DOHH2 (cell line): ENCODE data around the gene SCIN.

Source experiments
- H3F3A ChIP-seq: fragments of 200-600 bp; sonication (generic), shearing (Covaris generic); 2 replicates; pipeline ENCODE4 v1.6.0; 2016; ENCODE audit warnings: antibody characterized with exemption, mild to moderate bottlenecking; ENCODE audit not compliant: control insufficient read depth, insufficient read depth
- H3K27ac ChIP-seq: fragments of 200-600 bp; sonication (generic); 2 replicates; pipeline ENCODE4 v1.5.1; 2014; ENCODE audit warnings: low read depth, mild to moderate bottlenecking, low read length, moderate library complexity
- H3K27me3 ChIP-seq: fragments of 200-600 bp; sonication (generic); 2 replicates; pipeline ENCODE4 v1.6.1; 2014; ENCODE audit warnings: mild to moderate bottlenecking, low read length, mixed read lengths; ENCODE audit not compliant: control insufficient read depth
- H3K36me3 ChIP-seq: fragments of 200-600 bp; sonication (generic); 2 replicates; pipeline ENCODE4 v1.6.1; 2014; ENCODE audit warnings: mild to moderate bottlenecking, low read length, moderate library complexity, mixed read lengths; ENCODE audit not compliant: control insufficient read depth
- H3K4me1 ChIP-seq: fragments of 200-600 bp; sonication (generic); 2 replicates; pipeline ENCODE4 v1.6.1; 2014; ENCODE audit warnings: mild to moderate bottlenecking, low read length, mixed read lengths; ENCODE audit not compliant: control insufficient read depth
- H3K4me2 ChIP-seq: fragments of 200-600 bp; sonication (generic); 2 replicates; pipeline ENCODE4 v1.6.0; 2014; ENCODE audit warnings: mild to moderate bottlenecking, low read length, moderate library complexity
- H3K4me3 ChIP-seq: fragments of 200-600 bp; sonication (generic); 2 replicates; pipeline ENCODE4 v1.5.1; 2014; ENCODE audit warnings: mild to moderate bottlenecking, low read length, mixed read lengths
- H3K79me2 ChIP-seq: fragments of 200-600 bp; sonication (generic); 2 replicates; pipeline ENCODE4 v1.6.1; 2014; ENCODE audit warnings: mild to moderate bottlenecking, low read length, mixed read lengths; ENCODE audit not compliant: control insufficient read depth
- H3K9me2 ChIP-seq: fragments of 200-600 bp; sonication (generic); replicated peaks from 2 replicates; pipeline ENCODE4 v1.6.1; 2014; ENCODE audit warnings: mild to moderate bottlenecking, low read length, mixed read lengths; ENCODE audit not compliant: control insufficient read depth
- H3K9me3 ChIP-seq: fragments of 200-600 bp; sonication (generic); 2 replicates; pipeline ENCODE4 v1.6.1; 2014; ENCODE audit warnings: antibody characterized with exemption, low read length, mixed read lengths; ENCODE audit not compliant: control insufficient read depth, insufficient read depth
- H4K20me1 ChIP-seq: fragments of 200-600 bp; sonication (generic); 2 replicates; pipeline ENCODE4 v1.6.0; 2014; ENCODE audit warnings: low read depth, mild to moderate bottlenecking, antibody characterized with exemption, low read length, moderate library complexity; ENCODE audit not compliant: control insufficient read depth, insufficient read depth
- EZH2phosphoT487 ChIP-seq: fragments of 200-600 bp; sonication (generic); IDR thresholded peaks from 2 replicates; pipeline ENCODE4 v1.6.1; 2017; ENCODE audit warnings: borderline replicate concordance, mild to moderate bottlenecking, antibody characterized with exemption, low read length, moderate library complexity, mixed read lengths
- TF ChIP-seq, protein P1 (sequence below): fragments of 200-600 bp; sonication (generic); IDR thresholded peaks from one replicate; pipeline ENCODE4 v1.5.1; 2014; ENCODE audit warnings: antibody characterized with exemption, mild to moderate bottlenecking, low read depth, low read length; ENCODE audit not compliant: poor library complexity, severe bottlenecking

The SCIN gene

DNA sequence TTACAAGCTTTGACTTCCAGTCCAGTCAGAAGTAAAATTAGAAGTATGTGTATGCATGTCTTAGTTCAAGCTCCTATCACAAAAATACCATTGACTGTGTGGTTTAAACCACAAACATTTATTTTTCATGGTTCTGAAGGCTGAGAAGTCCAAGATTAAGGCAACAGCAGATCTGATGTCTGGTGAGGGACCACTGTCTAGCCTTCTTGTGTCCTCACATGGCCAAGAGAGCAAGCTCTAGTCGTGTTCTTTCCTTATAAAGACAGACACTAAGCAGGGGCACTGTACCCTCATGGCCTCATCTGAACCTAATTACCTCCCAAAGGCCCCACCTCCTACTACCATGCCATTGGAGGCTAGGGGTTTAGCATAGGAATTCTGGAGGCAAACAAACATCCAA, 75.6 kb downstream of the SCIN start:
- Histone ChIP-seq H3F3A (no peaks in the 10 kb centered on the region), H3K4me3 (no peak overlapping the region), H3K9me3 (no peaks in the 10 kb centered on the region), H3K36me3 (no peaks in the 10 kb centered on the region), H3K9me2 (no peaks in the 10 kb centered on the region), H3K4me2 (no peak overlapping the region), H4K20me1 (no peaks in the 10 kb centered on the region), H3K79me2 (no peaks in the 10 kb centered on the region), H3K4me1 (no peaks in the 10 kb centered on the region), H3K27me3 (no peaks in the 10 kb centered on the region), H3K27ac (no peak overlapping the region)
- no peak for TF ChIP-seq EZH2phosphoT487

DNA sequence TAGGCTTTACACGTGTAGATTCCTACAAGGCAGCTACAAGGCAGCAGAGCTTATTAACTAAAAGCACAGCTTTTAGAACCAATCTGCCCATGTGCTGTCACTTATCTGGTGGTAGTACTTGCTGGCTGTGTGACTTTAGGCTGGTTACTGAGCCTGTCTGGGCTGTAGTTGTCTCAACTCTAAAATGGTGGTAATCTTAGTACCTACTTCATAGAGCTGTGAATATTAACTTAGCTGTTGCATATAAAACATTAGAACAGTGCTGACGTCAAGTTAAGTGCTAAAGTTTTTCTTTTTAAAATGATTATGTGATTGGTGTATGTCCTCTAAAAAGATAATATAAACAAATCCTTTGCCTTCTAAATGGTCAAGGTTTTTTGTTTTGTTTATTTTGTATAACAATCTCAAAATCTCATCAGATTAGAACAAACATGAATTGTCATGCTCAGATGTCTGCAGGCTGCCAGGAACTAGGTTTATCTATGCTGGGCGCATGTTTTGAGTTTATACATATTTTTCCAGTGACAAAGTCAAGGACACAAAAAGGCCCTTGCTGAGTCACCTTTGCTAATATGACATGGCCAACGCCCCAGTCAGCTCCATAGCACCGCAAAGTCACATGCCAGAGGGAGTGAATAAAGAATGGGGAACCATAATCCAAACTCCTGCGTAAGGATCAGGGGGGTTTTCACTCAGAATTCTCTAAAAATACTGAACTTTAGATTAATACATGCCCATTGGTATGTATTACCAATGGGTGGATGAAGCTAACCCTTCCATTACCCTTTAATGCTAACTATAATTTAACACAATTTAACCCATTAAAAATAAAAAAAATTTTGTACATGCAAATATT, 77.1 kb downstream of the SCIN start:
- H3F3A ChIP-seq, result no peaks in the 10 kb centered on the region
- no peaks in the 10 kb centered on the region for H3K4me1 ChIP-seq
- no peaks in the 10 kb centered on the region for H3K36me3 ChIP-seq
- H3K27me3 ChIP-seq, result no peaks in the 10 kb centered on the region
- no peak overlapping the region for H3K4me3 ChIP-seq
- no peaks in the 10 kb centered on the region for H3K9me3 ChIP-seq
- H3K9me2 ChIP-seq, result no peaks in the 10 kb centered on the region
- H3K4me2 ChIP-seq, result no peak overlapping the region
- H4K20me1 ChIP-seq, result no peaks in the 10 kb centered on the region
- no peak for TF ChIP-seq EZH2phosphoT487
- TF ChIP-seq, protein P1, sequence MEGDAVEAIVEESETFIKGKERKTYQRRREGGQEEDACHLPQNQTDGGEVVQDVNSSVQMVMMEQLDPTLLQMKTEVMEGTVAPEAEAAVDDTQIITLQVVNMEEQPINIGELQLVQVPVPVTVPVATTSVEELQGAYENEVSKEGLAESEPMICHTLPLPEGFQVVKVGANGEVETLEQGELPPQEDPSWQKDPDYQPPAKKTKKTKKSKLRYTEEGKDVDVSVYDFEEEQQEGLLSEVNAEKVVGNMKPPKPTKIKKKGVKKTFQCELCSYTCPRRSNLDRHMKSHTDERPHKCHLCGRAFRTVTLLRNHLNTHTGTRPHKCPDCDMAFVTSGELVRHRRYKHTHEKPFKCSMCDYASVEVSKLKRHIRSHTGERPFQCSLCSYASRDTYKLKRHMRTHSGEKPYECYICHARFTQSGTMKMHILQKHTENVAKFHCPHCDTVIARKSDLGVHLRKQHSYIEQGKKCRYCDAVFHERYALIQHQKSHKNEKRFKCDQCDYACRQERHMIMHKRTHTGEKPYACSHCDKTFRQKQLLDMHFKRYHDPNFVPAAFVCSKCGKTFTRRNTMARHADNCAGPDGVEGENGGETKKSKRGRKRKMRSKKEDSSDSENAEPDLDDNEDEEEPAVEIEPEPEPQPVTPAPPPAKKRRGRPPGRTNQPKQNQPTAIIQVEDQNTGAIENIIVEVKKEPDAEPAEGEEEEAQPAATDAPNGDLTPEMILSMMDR, result no peak
- H3K79me2 ChIP-seq, result no peaks in the 10 kb centered on the region
- H3K27ac ChIP-seq, result no peak overlapping the region

DNA sequence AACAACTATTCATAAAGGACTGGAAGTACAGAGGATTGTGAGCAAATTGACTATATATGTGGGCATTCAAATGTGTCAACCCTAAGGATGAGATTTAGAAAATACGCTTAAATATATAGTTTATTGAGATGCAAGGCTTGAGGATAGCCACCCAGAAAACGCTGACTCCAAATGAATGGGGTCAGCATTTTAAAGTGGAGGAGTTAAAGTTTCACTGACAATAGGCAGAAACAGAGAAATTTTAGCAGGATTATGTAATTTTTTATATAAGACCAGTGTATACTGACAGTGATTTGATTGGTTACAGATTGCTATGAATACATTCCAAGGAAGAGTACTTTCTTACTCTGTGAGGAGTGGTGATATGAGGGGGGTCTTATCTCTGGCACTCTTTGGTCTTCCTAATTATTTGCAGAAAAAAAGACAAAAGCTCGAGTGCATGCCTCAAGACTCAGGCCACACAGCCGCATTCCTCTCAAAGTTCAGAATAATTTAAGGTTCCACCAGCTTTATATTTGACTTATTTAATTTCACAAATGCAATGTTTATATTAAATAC, 78.3 kb downstream of the SCIN start:
- no peaks in the 10 kb centered on the region for H3K27me3 ChIP-seq

More for the DNA sequence above, 78.3 kb downstream of the SCIN start:
- TF ChIP-seq, protein P1, result no peak
- TF ChIP-seq EZH2phosphoT487, result no peak
- no peak overlapping the region for H3K27ac ChIP-seq
- H3K9me2 ChIP-seq, result no peaks in the 10 kb centered on the region
- no peaks in the 10 kb centered on the region for H3K36me3 ChIP-seq
- no peaks in the 10 kb centered on the region for H4K20me1 ChIP-seq
- no peaks in the 10 kb centered on the region for H3K9me3 ChIP-seq
- H3K4me3 ChIP-seq, result no peak overlapping the region
- H3K4me2 ChIP-seq, result no peak overlapping the region
- no peaks in the 10 kb centered on the region for H3F3A ChIP-seq
- no peaks in the 10 kb centered on the region for H3K4me1 ChIP-seq
- no peaks in the 10 kb centered on the region for H3K79me2 ChIP-seq
